ENCODE results near the gene GYPC.
"Not testable (repeated sequence)": the region's sequence is repeated elsewhere in the genome, so short reads cannot be mapped to it uniquely, and the experiment has no call there.

GYPC gene

DNA sequence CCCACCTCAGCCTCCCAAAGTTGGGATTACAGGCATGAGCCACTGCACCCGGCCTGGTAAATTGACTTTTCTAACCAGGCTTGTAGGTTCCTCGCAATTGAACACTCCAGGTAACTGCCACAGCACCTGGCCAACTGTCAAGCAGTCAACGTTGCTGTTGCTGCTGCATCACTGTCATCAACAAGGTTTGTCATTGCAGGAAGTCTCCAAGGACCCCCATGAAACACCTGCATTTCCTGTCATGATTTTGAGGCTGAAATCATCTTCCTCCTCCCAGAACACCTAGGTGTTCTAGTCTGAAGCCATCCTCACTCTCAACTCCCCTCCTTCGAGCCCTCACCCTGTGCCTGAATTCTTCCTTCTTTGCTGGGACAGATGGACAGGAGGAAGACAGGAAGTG, 29.7 kb downstream of the GYPC start:
- Histone ChIP-seq H3K4me1 (peaks cover 47% of the 10 kb centered on the region), H3K4me2 (ENCODE audit: low read length) (no peak overlapping the region), H3K27me3 (ENCODE audit: control insufficient read depth, insufficient read depth, low read length) (no peaks in the 10 kb centered on the region), H3K36me3 (ENCODE audit: control insufficient read depth, insufficient read depth, low read length) (no peaks in the 10 kb centered on the region), H3K79me2 (no peaks in the 10 kb centered on the region), H2AFZ (peak overlapping the region; percentile 59), H3K27ac (peak overlapping the region; percentile 87), H3K9me3 (ENCODE audit: control insufficient read depth, low read length) (no peaks in the 10 kb centered on the region), H3K4me3 (ENCODE audit: low read depth, low read length) (no peak overlapping the region), H3K9ac (no peak overlapping the region)
- TF ChIP-seq, protein P1, sequence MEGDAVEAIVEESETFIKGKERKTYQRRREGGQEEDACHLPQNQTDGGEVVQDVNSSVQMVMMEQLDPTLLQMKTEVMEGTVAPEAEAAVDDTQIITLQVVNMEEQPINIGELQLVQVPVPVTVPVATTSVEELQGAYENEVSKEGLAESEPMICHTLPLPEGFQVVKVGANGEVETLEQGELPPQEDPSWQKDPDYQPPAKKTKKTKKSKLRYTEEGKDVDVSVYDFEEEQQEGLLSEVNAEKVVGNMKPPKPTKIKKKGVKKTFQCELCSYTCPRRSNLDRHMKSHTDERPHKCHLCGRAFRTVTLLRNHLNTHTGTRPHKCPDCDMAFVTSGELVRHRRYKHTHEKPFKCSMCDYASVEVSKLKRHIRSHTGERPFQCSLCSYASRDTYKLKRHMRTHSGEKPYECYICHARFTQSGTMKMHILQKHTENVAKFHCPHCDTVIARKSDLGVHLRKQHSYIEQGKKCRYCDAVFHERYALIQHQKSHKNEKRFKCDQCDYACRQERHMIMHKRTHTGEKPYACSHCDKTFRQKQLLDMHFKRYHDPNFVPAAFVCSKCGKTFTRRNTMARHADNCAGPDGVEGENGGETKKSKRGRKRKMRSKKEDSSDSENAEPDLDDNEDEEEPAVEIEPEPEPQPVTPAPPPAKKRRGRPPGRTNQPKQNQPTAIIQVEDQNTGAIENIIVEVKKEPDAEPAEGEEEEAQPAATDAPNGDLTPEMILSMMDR (IDR thresholded peaks at IDR 0.05), result no peak

DNA sequence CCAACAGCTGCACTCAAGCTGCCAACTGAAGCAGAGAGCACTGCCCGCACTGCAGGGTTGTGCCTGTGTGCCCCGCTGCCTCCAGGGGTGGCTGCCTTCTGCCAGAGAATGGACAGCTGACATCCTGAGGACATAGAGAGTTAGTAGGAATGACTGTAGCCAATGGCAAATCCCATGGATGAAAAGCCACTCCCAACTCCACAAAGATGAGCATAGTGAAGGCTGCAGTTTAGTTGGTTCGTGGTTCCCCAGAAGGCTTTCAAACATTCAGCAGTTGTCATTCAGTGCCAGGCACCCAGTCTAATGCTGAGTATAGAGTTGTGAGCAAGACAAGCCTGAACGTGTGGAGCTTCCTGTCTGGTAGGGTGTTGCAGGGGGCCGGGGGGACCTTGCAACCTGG, 30.3 kb downstream of the GYPC start:
- no peaks in the 10 kb centered on the region for H3K27me3 ChIP-seq (ENCODE audit: control insufficient read depth, insufficient read depth, low read length)
- TF ChIP-seq, protein P1 (IDR thresholded peaks at IDR 0.05), result peak; percentile 27
- H3K4me1 ChIP-seq, result peaks cover 47% of the 10 kb centered on the region
- H3K36me3 ChIP-seq (ENCODE audit: control insufficient read depth, insufficient read depth, low read length), result no peaks in the 10 kb centered on the region
- H3K9ac ChIP-seq, result no peak overlapping the region
- no peaks in the 10 kb centered on the region for H3K9me3 ChIP-seq (ENCODE audit: control insufficient read depth, low read length)
- H3K4me3 ChIP-seq (ENCODE audit: low read depth, low read length), result no peak overlapping the region
- H2AFZ ChIP-seq, result peak overlapping the region; percentile 59
- no peak overlapping the region for H3K4me2 ChIP-seq (ENCODE audit: low read length)
- peak overlapping the region; percentile 87 for H3K27ac ChIP-seq
- H3K79me2 ChIP-seq, result no peaks in the 10 kb centered on the region

DNA sequence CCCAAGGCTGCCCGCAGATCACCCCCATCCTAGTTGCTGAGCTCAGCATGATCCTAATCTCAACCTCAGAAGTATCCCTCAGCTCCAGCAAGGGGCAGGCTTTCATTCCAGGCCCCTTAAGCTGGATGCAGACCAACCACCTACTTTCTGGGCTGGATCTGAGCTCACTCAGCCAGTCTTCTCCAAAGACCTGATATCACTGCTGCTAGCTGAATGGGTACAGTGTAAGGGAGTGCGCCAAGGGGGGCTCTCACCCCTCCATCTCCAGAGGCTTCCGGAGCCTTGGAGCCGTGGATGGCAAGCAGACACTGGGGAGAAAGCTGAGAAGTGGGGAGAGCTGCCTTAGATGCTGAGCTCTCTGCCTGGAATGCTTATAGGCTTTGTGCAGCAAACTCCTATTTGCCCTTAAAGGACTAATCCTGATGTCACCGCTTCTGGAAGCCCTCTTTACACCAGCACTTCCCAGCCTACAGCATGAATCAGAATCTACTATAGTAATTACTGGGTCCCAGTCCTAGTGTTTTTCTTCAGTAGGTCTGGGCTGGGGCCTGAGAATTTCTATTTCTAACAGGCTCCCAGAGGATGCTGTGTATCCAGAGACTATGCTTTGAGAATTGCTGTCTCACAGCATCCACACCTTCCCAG, 31.0 kb downstream of the GYPC start:
- TF ChIP-seq, protein P1 (IDR thresholded peaks at IDR 0.05), result peak; percentile 36
- peak overlapping the region; percentile 87 for H3K27ac ChIP-seq
- H3K36me3 ChIP-seq (ENCODE audit: control insufficient read depth, insufficient read depth, low read length), result no peaks in the 10 kb centered on the region

DNA sequence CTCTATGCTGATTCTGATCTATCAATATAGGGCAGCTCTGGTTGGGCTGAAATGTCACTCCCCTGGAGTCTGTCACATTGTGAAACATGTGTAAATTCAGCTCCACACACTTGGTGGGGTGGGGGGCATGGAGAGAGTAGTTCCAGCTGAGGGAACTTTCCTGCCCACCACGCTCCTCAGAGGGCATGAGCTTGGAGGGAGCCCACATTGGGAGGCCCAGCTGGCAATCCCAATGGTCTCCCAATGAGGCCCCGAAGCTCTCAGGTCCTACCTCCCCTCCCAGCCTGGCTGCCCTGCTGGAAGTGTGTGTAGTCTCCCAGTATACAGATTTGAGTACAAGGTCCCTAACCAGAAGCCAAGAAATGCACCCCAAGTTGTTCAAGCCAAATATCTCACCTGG, 31.5 kb downstream of the GYPC start:
- no peak overlapping the region for H3K4me2 ChIP-seq (ENCODE audit: low read length)
- TF ChIP-seq, protein P1 (IDR thresholded peaks at IDR 0.05), result no peak

More for the DNA sequence above, 31.0 kb downstream of the GYPC start:
- Histone ChIP-seq H3K79me2 (no peaks in the 10 kb centered on the region), H3K27me3 (ENCODE audit: control insufficient read depth, insufficient read depth, low read length) (no peaks in the 10 kb centered on the region), H3K9me3 (ENCODE audit: control insufficient read depth, low read length) (no peaks in the 10 kb centered on the region), H3K4me3 (ENCODE audit: low read depth, low read length) (no peak overlapping the region), H3K9ac (peak overlapping the region; percentile 22), H2AFZ (peak overlapping the region; percentile 59), H3K4me1 (peaks cover 47% of the 10 kb centered on the region), H3K4me2 (ENCODE audit: low read length) (no peak overlapping the region)

DNA sequence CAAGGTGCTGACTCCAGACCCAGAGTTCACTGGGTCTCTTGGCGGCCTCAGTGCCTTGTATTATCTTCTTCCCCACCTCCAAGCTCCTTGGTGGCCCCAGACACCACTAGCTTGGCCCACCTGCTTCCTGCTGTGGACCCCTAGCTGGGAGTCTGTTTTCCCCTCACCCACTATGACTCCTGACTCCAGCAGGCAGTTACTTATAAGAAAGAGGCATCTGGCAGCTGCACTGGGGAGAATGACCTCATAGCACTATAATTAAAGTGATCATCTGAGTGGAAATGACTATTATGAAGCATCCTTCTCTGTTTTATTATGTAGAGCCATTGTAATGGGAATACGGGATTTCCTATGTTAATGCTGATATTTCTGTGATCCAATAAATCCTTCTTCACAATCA, 32.6 kb downstream of the GYPC start:
- not testable (repeated sequence) for H3K4me3 ChIP-seq (ENCODE audit: low read depth, low read length); H3K9ac ChIP-seq; H3K27me3 ChIP-seq (ENCODE audit: control insufficient read depth, insufficient read depth, low read length); H3K79me2 ChIP-seq; H2AFZ ChIP-seq; H3K9me3 ChIP-seq (ENCODE audit: control insufficient read depth, low read length); H3K36me3 ChIP-seq (ENCODE audit: control insufficient read depth, insufficient read depth, low read length); H3K4me2 ChIP-seq (ENCODE audit: low read length)
- H3K4me1 ChIP-seq, result peaks cover 43% of the 10 kb centered on the region
- H3K27ac ChIP-seq, result peak overlapping the region; percentile 87

More for the DNA sequence above, 31.5 kb downstream of the GYPC start:
- peaks cover 47% of the 10 kb centered on the region for H3K4me1 ChIP-seq
- H3K27me3 ChIP-seq (ENCODE audit: control insufficient read depth, insufficient read depth, low read length), result no peaks in the 10 kb centered on the region
- H3K4me3 ChIP-seq (ENCODE audit: low read depth, low read length), result no peak overlapping the region
- no peaks in the 10 kb centered on the region for H3K9me3 ChIP-seq (ENCODE audit: control insufficient read depth, low read length)
- H3K9ac ChIP-seq, result peak overlapping the region; percentile 22
- H3K79me2 ChIP-seq, result no peaks in the 10 kb centered on the region
- H2AFZ ChIP-seq, result peak overlapping the region; percentile 59
- peak overlapping the region; percentile 87 for H3K27ac ChIP-seq
- H3K36me3 ChIP-seq (ENCODE audit: control insufficient read depth, insufficient read depth, low read length), result no peaks in the 10 kb centered on the region

DNA sequence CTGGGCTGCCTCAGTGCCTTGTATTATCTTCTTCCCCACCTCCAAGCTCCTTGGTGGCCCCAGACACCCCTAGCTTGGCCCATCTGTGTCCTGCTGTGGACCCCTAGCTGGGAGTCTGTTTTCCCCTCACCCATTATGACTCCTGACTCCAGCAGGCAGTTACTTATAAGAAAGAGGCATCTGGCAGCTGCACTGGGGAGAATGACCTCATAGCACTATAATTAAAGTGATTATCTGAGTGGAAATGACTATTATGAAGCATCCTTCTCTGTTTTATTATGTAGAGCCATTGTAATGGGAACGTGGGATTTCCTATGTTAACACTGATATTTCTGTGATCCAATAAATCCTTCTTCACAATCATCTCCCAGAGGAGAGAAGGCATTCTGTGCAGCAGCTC, 36.3 kb downstream of the GYPC start:
- H2AFZ ChIP-seq; H3K27me3 ChIP-seq (ENCODE audit: control insufficient read depth, insufficient read depth, low read length); H3K79me2 ChIP-seq; H3K27ac ChIP-seq; H3K4me3 ChIP-seq (ENCODE audit: low read depth, low read length); H3K36me3 ChIP-seq (ENCODE audit: control insufficient read depth, insufficient read depth, low read length); H3K9me3 ChIP-seq (ENCODE audit: control insufficient read depth, low read length); H3K4me2 ChIP-seq (ENCODE audit: low read length); H3K9ac ChIP-seq: not testable (repeated sequence)
- H3K4me1 ChIP-seq, result peaks cover 31% of the 10 kb centered on the region

DNA sequence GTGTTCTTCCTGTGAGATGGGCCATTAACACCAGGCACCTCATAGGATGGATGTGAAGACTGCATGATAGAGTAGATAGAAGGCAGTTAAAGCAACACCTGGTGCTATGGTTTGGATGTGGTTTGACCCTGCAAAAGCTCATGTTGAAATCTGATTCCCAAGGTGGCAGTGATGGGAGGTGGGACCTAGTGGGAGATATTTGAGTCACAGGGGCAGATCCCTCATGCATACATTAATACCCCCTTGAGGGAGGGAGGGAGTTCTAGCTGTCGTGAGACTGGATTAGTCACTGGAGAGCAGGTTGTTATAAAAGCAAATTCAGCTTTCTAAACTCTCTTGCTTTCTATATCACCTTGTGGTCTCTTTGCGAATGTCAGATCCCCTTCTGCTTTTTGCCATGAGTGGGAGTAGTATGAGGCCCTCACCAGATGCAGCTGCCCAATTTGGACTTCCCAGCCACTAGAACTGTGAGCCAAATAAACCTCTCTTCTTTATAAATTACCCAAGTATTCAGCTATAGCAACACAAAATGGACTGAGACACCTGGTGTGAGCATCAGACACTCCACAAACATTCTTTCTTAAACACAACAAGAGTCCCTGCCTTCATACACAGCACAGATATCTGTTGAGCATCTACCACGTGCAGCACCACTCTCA, 37.1 kb downstream of the GYPC start:
- H3K9me3 ChIP-seq (ENCODE audit: control insufficient read depth, low read length); H3K9ac ChIP-seq; H3K27me3 ChIP-seq (ENCODE audit: control insufficient read depth, insufficient read depth, low read length); H3K4me2 ChIP-seq (ENCODE audit: low read length); H2AFZ ChIP-seq; H3K79me2 ChIP-seq; H3K27ac ChIP-seq; H3K36me3 ChIP-seq (ENCODE audit: control insufficient read depth, insufficient read depth, low read length); H3K4me3 ChIP-seq (ENCODE audit: low read depth, low read length): not testable (repeated sequence)
- H3K4me1 ChIP-seq, result peaks cover 30% of the 10 kb centered on the region

Measured in parathyroid adenoma (tissue), 2 donors.